NT2/D1 (cell line): ENCODE results near the gene FAM110A.

ENCODE experiments used
- SUZ12 ChIP-seq: IDR thresholded peaks from 2 replicates; pipeline ENCODE4 v1.6.1; 2011; ENCODE audit not compliant: insufficient read length, insufficient read depth; ENCODE audit errors: extremely low read depth
- YY1 ChIP-seq: IDR thresholded peaks from 2 replicates; pipeline ENCODE4 v1.6.1; 2011; ENCODE audit not compliant: insufficient read length, insufficient read depth
- ZNF274 ChIP-seq: IDR thresholded peaks from 2 replicates; pipeline ENCODE4 v1.6.1; 2011; ENCODE audit warnings: mild to moderate bottlenecking, low read depth, low read length

- no peak for TF ChIP-seq ZNF274
- no peak for TF ChIP-seq YY1
- no peak for TF ChIP-seq SUZ12
These were observed 12.3 kb upstream of the FAM110A start for GRCh38 chr20:821046-821730.
